ENCODE results near the gene C19orf12.

The C19orf12 gene

DNA sequence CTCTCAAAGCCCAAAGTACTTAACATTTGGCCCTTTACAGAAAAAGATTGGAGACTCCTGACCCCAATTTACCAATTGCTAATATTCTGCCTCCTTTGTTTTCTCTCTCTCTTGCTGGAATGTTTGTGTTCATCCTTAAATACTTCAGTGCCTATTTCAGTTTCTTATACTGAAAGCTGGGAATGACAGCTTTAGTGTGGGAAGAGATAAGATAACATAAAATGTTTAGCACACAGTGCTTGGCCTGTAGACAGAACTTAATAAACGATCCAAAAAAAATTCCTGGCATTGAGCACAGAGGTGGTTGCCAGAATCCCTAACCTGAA, 52.8 kb downstream of the C19orf12 start:
- DNase-seq, result no peak

DNA sequence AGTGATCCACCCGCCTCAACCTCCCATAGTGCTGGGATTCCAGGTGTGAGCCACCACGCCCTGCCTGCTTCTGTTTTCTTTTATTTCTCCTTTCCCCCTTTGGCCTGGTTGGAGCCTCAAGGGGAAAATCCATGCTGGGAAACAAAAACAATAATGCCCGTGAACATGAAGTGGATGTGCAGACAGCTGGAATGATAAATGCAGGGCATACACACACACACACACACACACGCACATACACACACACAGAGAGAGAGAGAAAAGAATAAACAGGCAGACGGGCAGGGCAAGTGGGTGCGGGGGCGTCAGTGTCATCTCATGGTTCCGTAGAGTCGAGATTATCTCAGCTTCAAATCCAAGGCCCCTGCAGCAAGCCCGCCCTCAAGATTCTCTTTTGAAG, 54.2 kb downstream of the C19orf12 start:
- peak in 1 of 3 experiments; percentile 3 for DNase-seq

DNA sequence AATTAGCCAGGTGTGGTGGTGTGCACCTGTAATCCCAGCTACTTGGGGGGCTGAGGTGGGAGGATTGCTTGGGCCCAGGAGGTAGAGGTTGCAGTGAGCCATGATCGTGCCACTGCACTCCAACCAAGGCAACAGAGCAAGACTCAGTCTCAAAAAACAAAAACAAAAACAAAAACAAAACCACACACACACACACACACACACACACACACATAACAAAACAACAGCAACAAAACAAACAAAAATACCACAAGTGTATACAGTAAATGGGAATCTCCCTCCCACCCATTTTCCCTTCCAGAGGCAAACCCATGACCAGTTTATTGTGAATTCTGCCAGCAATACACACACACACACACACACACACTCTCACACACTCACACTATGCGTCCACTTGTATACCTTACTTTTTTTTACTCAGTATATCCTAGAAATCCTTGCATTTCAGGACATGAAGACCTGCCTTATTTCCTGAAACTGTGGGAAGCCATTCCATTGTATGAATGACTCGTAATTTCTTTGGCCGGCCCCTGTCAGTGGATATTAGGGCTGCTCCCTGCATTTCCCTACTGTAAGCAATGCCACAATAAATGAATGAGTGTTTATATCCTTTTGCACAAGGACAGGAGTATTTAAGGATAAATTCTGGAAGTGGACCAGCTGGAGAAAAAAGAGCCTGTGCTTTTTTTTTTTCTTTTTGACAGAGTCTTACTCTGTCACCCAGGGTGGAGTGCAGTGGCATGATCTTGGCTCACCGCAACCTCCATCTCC, 56.7 kb downstream of the C19orf12 start:
- DNase-seq, result no peak

DNA sequence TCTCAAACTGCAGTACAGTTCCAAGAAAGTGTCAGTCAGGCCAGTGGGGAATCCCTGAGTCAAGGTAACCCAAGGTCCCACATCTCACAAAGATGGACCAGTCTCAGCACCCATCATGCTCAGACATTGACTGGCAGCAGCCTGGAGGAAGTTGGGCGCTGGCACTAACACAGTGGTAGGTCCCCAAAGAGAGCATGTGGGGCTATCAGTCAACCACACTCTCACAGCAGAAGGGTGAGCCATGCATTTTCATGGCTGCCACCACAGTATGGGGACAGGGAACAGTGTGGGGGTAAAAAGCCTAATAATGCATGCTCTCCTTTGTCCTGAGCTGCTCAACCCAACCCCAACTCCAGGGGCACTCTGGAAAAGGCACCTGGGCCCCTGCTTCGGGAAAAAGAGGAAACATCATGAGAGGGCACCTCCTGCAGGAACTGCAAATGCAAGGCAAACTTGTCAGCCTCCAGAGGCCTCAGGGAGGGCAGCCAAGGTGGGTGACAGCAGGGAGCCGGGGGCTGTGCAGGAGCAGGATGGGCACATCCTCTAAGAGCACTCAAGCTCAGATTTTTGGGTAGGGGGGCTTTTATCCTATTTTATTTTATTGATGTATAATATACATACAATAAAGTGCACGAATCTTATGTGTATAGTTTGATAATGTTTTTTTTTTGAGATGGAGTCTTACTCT, 59.3 kb downstream of the C19orf12 start:
- DNase-seq, result no peak

DNA sequence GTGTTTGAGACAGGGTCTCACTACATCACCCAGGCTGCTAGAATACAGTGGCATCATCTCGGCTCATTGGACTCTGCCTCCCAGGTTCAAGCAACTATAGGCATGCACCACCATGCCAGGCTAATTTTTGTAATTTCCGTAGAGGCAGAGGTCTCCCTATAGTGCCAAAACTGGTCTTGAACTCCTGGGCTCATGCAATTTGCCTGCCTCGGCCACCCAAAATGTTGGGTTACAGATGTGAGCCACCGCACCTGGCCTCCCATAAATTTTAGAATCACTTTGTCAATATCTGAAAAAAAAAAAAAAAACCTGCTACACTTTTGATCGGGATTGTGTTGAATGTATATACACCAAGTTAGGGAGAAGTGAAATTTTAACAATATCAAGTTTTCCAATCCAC, 61.7 kb downstream of the C19orf12 start:
- no peak for DNase-seq

DNA sequence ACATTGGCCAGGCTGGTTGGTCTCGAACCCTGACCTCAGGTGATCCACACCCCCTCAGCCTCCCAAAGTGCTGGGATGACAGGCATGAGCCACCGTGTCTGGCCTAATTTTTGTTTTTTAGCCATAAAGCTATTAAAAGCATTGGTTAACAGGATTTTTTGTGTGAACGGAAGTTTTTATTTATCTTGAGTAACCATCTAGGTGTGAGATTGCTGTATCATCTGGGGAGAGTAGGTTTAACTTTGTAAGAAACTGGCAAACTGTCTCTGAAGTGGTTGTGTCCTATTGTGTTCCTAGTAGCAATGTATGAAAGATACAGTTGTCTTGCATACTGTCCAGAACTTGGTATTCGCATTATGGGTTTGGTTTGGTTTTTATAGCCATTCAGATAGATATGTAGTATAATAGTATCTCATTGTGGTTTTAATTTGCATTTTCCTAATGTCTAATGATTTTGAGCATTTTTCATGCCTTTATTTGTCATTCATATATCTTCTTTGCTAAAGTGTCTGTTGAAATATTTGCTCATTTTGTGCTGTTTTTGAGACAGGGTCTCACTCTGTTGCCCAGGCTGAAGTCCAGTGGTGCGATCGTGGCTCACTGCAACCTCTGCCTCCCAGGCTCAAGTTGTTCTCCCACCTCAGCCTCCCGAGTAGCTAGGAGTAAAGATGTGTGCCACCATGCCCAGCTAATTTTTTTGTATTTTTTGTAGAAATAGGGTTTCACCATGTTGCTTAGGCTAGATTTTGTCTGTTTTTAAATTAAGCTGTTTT, 63.3 kb downstream of the C19orf12 start:
- no peak for DNase-seq

DNA sequence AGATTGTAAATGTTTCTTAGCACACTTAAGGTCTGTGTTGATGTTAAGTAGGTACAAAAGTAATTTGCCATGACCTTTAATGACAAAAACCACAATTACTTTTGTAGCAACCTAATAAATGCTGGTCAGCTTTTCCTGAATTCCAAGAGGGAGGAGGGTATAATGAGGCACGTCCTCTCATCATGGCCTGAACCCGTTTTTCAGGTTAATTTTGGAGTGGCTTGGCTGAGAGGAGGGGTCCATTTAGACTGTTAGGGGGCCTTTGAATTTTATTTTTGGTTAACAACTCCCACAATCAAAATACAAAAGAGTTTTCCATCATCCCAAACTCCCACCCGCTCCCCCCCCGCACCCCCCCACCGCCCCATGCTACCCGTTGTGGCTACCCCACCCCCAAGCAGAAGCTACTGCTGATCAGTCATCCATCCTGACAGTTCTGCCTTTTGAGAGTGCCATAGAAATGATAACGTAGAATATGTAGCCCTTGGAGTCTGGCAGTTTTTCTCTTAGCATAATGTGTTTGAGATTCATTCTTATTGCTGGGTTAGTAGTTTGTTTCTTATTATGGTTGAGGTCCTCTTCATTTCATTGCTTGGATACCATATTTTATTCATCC, 64.2 kb downstream of the C19orf12 start:
- DNase-seq, result no peak
